HEK293 (cell line): ENCODE measurements around the gene PROSER2.

Experiments
- CTCF ChIA-PET: fragments of 350-600 bp; formaldehyde crosslinking; extraction: SDS; loops from one replicate; lab custom pipeline; 2021; ENCODE audit warnings: antibody characterized with exemption; lab: Yijun Ruan, JAX
- POLR2A ChIA-PET: fragments of 300-600 bp; formaldehyde crosslinking; extraction: SDS; loops from one replicate; lab custom pipeline; 2020; ENCODE audit warnings: antibody characterized with exemption, inconsistent platforms; lab: Yijun Ruan, JAX
- H3K27ac ChIP-seq: fragments of 200-500 bp; sonication (Bioruptor generic); 2 replicates; pipeline ENCODE4 v1.5.1; 2014; ENCODE audit warnings: low read depth, low read length, control low read depth, inconsistent platforms; ENCODE audit errors: extremely low read depth
- H3K36me3 ChIP-seq, 2 experiments: fragments of 200-500 bp in 1 of 2; sonication (Bioruptor generic) in 1 of 2; 1 replicate in 1 of 2; 2 replicates in 1 of 2; pipeline ENCODE4 v1.5.1; 2014 to 2017; ENCODE audit warnings: inconsistent platforms in 2 of 2, low read length in 2 of 2; ENCODE audit not compliant: control insufficient read depth in 2 of 2, insufficient read depth in 1 of 2
- H3K4me1 ChIP-seq: fragments of 200-500 bp; sonication (Bioruptor generic); 2 replicates; pipeline ENCODE4 v1.5.1; 2014; ENCODE audit warnings: mild to moderate bottlenecking, low read length, inconsistent platforms; ENCODE audit not compliant: control insufficient read depth, insufficient read depth
- H3K4me3 ChIP-seq: 2 replicates; pipeline ENCODE4 v1.5.1; 2011; ENCODE audit warnings: low read depth, mild to moderate bottlenecking, control low read depth, low read length, moderate library complexity
- H3K9me3 ChIP-seq: fragments of 200-500 bp; sonication (Bioruptor generic); 2 replicates; pipeline ENCODE4 v1.5.1; 2014; ENCODE audit warnings: low read depth, low read length, inconsistent platforms; ENCODE audit not compliant: control insufficient read depth, insufficient read depth
- ATF2 ChIP-seq: fragments of 450-650 bp; formaldehyde crosslinking; IDR thresholded peaks from 2 replicates; pipeline ENCODE4 v1.5.1; 2016; ENCODE audit warnings: missing biosample characterization, missing genetic modification characterization, low read depth
- ELK4 ChIP-seq: IDR thresholded peaks from 2 replicates; pipeline ENCODE4 v1.6.1; 2011; ENCODE audit warnings: mild to moderate bottlenecking, low read depth, low read length, borderline replicate concordance
- GLI2 ChIP-seq: fragments of 450-650 bp; formaldehyde crosslinking; IDR thresholded peaks from 2 replicates; pipeline ENCODE4; 2017; ENCODE audit warnings: missing biosample characterization, missing genetic modification characterization, low read depth, borderline replicate concordance
- IKZF3 ChIP-seq: fragments of 450-650 bp; IDR thresholded peaks from 2 replicates; pipeline ENCODE4 v1.5.0; 2018; ENCODE audit warnings: missing biosample characterization, mild to moderate bottlenecking, missing genetic modification characterization, moderate library complexity
- MEIS1 ChIP-seq: sonication (generic); formaldehyde crosslinking; IDR thresholded peaks from 2 replicates; pipeline ENCODE4 v1.8.1; 2022; ENCODE audit warnings: missing genetic modification reagents, mild to moderate bottlenecking, borderline replicate concordance
- PRDM6 ChIP-seq: fragments of 450-650 bp; formaldehyde crosslinking; IDR thresholded peaks from 2 replicates; pipeline ENCODE4 v1.5.1; 2017; ENCODE audit warnings: missing biosample characterization, missing genetic modification characterization
- RBAK ChIP-seq: fragments of 450-650 bp; formaldehyde crosslinking; IDR thresholded peaks from 2 replicates; pipeline ENCODE4 v1.5.1; 2016; ENCODE audit warnings: missing biosample characterization, missing genetic modification characterization
- TCF7L2 ChIP-seq: IDR thresholded peaks from 2 replicates; pipeline ENCODE4 v1.6.1; 2011; ENCODE audit warnings: low read depth, mild to moderate bottlenecking, inconsistent platforms, low read length, moderate library complexity, borderline replicate concordance
- ZBTB17 ChIP-seq: fragments of 450-650 bp; formaldehyde crosslinking; IDR thresholded peaks from 2 replicates; pipeline ENCODE4 v1.5.1; 2016; ENCODE audit warnings: missing biosample characterization, missing genetic modification characterization
- ZBTB49 ChIP-seq: fragments of 450-650 bp; formaldehyde crosslinking; IDR thresholded peaks from 2 replicates; pipeline ENCODE4 v1.5.1; 2016; ENCODE audit warnings: missing biosample characterization, missing genetic modification characterization, low read depth
- ZFP69B ChIP-seq: fragments of 450-650 bp; formaldehyde crosslinking; IDR thresholded peaks from 2 replicates; pipeline ENCODE4 v1.5.1; 2016; ENCODE audit warnings: missing biosample characterization, missing genetic modification characterization
- ZNF2 ChIP-seq: fragments of 450-650 bp; formaldehyde crosslinking; IDR thresholded peaks from 2 replicates; pipeline ENCODE4 v1.5.1; 2016; ENCODE audit warnings: missing biosample characterization, missing genetic modification characterization
- ZNF211 ChIP-seq: fragments of 450-650 bp; formaldehyde crosslinking; IDR thresholded peaks from 2 replicates; pipeline ENCODE4 v1.5.1; 2016; ENCODE audit warnings: low read depth, missing biosample characterization, missing genetic modification characterization
- ZNF239 ChIP-seq: fragments of 450-650 bp; formaldehyde crosslinking; IDR thresholded peaks from 2 replicates; pipeline ENCODE4 v1.5.1; 2016; ENCODE audit warnings: missing biosample characterization, missing genetic modification characterization
- ZNF394 ChIP-seq: fragments of 450-650 bp; formaldehyde crosslinking; IDR thresholded peaks from 2 replicates; pipeline ENCODE4 v1.5.1; 2016; ENCODE audit warnings: missing biosample characterization, missing genetic modification characterization, mild to moderate bottlenecking, moderate library complexity, borderline replicate concordance
- ZNF558 ChIP-seq: fragments of 450-650 bp; formaldehyde crosslinking; IDR thresholded peaks from 2 replicates; pipeline ENCODE4 v1.5.1; 2016; ENCODE audit warnings: missing biosample characterization, missing genetic modification characterization
- ZNF596 ChIP-seq: fragments of 450-650 bp; IDR thresholded peaks from 2 replicates; pipeline ENCODE4 v1.5.0; 2018; ENCODE audit warnings: missing biosample characterization, mild to moderate bottlenecking, missing genetic modification characterization, moderate library complexity
- ZNF629 ChIP-seq: fragments of 450-650 bp; formaldehyde crosslinking; IDR thresholded peaks from 2 replicates; pipeline ENCODE4 v1.5.1; 2017; ENCODE audit warnings: missing biosample characterization, missing genetic modification characterization
- ZNF677 ChIP-seq: fragments of 450-650 bp; IDR thresholded peaks from 2 replicates; pipeline ENCODE4 v1.5.0; 2018; ENCODE audit warnings: missing biosample characterization, mild to moderate bottlenecking, missing genetic modification characterization, moderate library complexity
- ZNF777 ChIP-seq: fragments of 450-650 bp; formaldehyde crosslinking; IDR thresholded peaks from 2 replicates; pipeline ENCODE4 v1.5.1; 2017; ENCODE audit warnings: missing biosample characterization, missing genetic modification characterization, borderline replicate concordance
- ZSCAN23 ChIP-seq: fragments of 450-650 bp; formaldehyde crosslinking; IDR thresholded peaks from 2 replicates; pipeline ENCODE4 v1.5.1; 2016; ENCODE audit warnings: missing biosample characterization, missing genetic modification characterization

Gene PROSER2

GRCh38 chr10:11865561-11865960 lies 42.4 kb downstream of the PROSER2 start (continued):
- TF ChIP-seq ZBTB49 (tag by site-specific recombination): no peak
- TF ChIP-seq ZNF394: no peak
- TF ChIP-seq ZNF239: no peak
- TF ChIP-seq ZNF211 (tag by site-specific recombination): no peak
- TF ChIP-seq PRDM6 (tag by site-specific recombination): no peak
- no peak for TF ChIP-seq ZBTB17 (tag by site-specific recombination)

GRCh38 chr10:11866199-11866925 lies 43.2 kb downstream of the PROSER2 start:
- H3K4me3 ChIP-seq: no peak overlapping the region
- no peaks in the 10 kb centered on the region for H3K9me3 ChIP-seq
- H3K27ac ChIP-seq: no peak overlapping the region
- no peak for TF ChIP-seq ELK4
- TF ChIP-seq ZNF629: no peak
- TF ChIP-seq ZNF2: no peak
- no peak for TF ChIP-seq ATF2 (tag by site-specific recombination)
- no peak for TF ChIP-seq ZNF596 (tag by site-specific recombination)
- TF ChIP-seq RBAK (tag by site-specific recombination): no peak
- TF ChIP-seq ZNF677 (tag by site-specific recombination): no peak
- TF ChIP-seq GLI2 (tag by site-specific recombination): no peak
- no peak for TF ChIP-seq ZNF558 (tag by site-specific recombination)
- no peak for TF ChIP-seq MEIS1 (CRISPR knock-in tag)
- no peak for TF ChIP-seq ZSCAN23
- TF ChIP-seq IKZF3 (tag by site-specific recombination): no peak
- TF ChIP-seq TCF7L2: no peak
- TF ChIP-seq ZNF777 (tag by site-specific recombination): no peak
- no peak for TF ChIP-seq ZFP69B
- POLR2A ChIA-PET: no interaction called here
- no peaks in the 10 kb centered on the region for H3K4me1 ChIP-seq
- H3K36me3 ChIP-seq: peaks cover 3 to 25% of the 10 kb centered on the region in 2 experiments; a peak in 2 of 3 replicates
- CTCF ChIA-PET: no interaction called here
